SK-N-SH (cell line): ENCODE measurements around the gene CLCA4. TPM values are rescaled to one million over a fixed set of nuclear protein-coding genes. Genes with fewer than 3 reads are reported as not detected.

Experiments used
- CTCF ChIA-PET: fragments of 300-600, 350-600 bp; formaldehyde crosslinking; extraction: SDS; loops from one replicate; lab custom pipeline; 2021; lab: Yijun Ruan, JAX
- POLR2A ChIA-PET: fragments of 350-600 bp; sonication (Branson Sonifier 250); formaldehyde crosslinking; extraction: SDS; loops from one replicate; lab custom pipeline; 2020; ENCODE audit warnings: antibody characterized with exemption, inconsistent platforms; lab: Yijun Ruan, JAX
- DNase-seq: peaks from one replicate; pipeline ENCODE4 v3.0.0; 2012
- H2AFZ ChIP-seq: fragments of 200-600 bp; sonication (generic); 2 replicates; pipeline ENCODE4 v1.8.1; 2016; ENCODE audit warnings: antibody characterized with exemption, mild to moderate bottlenecking, low read depth
- H3F3A ChIP-seq: fragments of 200-600 bp; sonication (generic); replicated peaks from 2 replicates; pipeline ENCODE3; 2016; ENCODE audit warnings: antibody characterized with exemption, mild to moderate bottlenecking; ENCODE audit not compliant: insufficient read depth
- H3K27ac ChIP-seq, 2 experiments: fragments of 200-500 bp in 1 of 2; fragments of 200-600 bp in 1 of 2; sonication (Bioruptor generic) in 1 of 2; sonication (generic), shearing (Covaris generic) in 1 of 2; 2 replicates each; pipeline versions ENCODE4 v1.5.1 to v1.6.1; 2014 to 2016; ENCODE audit warnings: low read depth in 2 of 2, inconsistent platforms in 1 of 2, low read length in 1 of 2, mild to moderate bottlenecking in 1 of 2, mixed read lengths in 1 of 2
- H3K27me3 ChIP-seq: fragments of 200-600 bp; sonication (generic), shearing (Covaris generic); 2 replicates; pipeline ENCODE4 v1.6.1; 2016; ENCODE audit warnings: mixed run types; ENCODE audit not compliant: insufficient read depth
- H3K36me3 ChIP-seq, 2 experiments: fragments of 200-500 bp in 1 of 2; fragments of 200-600 bp in 1 of 2; sonication (Bioruptor generic) in 1 of 2; sonication (generic) in 1 of 2; replicated peaks in 1 of 2; 2 replicates each; pipeline versions ENCODE3 to v1.5.1; 2014 to 2016; ENCODE audit warnings: low read length in 1 of 2, mild to moderate bottlenecking in 1 of 2; ENCODE audit not compliant: insufficient read depth in 2 of 2, control insufficient read depth in 1 of 2
- H3K4me1 ChIP-seq, 2 experiments: fragments of 200-500 bp in 1 of 2; fragments of 200-600 bp in 1 of 2; sonication (Bioruptor generic) in 1 of 2; sonication (generic), shearing (Covaris generic) in 1 of 2; 2 replicates each; pipeline versions ENCODE4 v1.5.1 to v1.6.1; 2014 to 2016; ENCODE audit warnings: low read depth in 1 of 2, low read length in 1 of 2, mixed run types in 1 of 2; ENCODE audit not compliant: insufficient read depth in 2 of 2, control insufficient read depth in 1 of 2
- H3K4me2 ChIP-seq: fragments of 200-600 bp; sonication (generic), shearing (Covaris generic); 2 replicates; pipeline ENCODE4 v1.6.1; 2017; ENCODE audit warnings: mixed run types
- H3K4me3 ChIP-seq, 2 experiments: fragments of 200-500 bp in 1 of 2; fragments of 200-600 bp in 1 of 2; sonication (Bioruptor generic) in 1 of 2; sonication (generic), shearing (Covaris generic) in 1 of 2; 2 replicates each; pipeline versions ENCODE4 v1.5.1 to v1.8.1; 2014 to 2016; ENCODE audit warnings: low read depth in 2 of 2, inconsistent platforms in 1 of 2, low read length in 1 of 2, mild to moderate bottlenecking in 1 of 2, mixed read lengths in 1 of 2, moderate library complexity in 1 of 2
- H3K79me2 ChIP-seq: fragments of 200-600 bp; sonication (generic); 2 replicates; pipeline ENCODE4 v1.8.1; 2017; ENCODE audit warnings: mild to moderate bottlenecking; ENCODE audit not compliant: insufficient read depth
- H3K9ac ChIP-seq: fragments of 200-600 bp; sonication (generic); 2 replicates; pipeline ENCODE4 v1.6.1; 2017; ENCODE audit warnings: mixed run types
- H3K9me2 ChIP-seq: fragments of 200-600 bp; sonication (generic); 2 replicates; pipeline ENCODE4 v1.6.1; 2017; ENCODE audit warnings: mixed run types
- H3K9me3 ChIP-seq: fragments of 200-600 bp; sonication (generic); 2 replicates; pipeline ENCODE4 v1.6.1; 2017; ENCODE audit warnings: mixed run types, mild to moderate bottlenecking, moderate library complexity
- H4K20me1 ChIP-seq: fragments of 200-600 bp; sonication (generic); 2 replicates; pipeline ENCODE4 v1.6.1; 2017; ENCODE audit warnings: mild to moderate bottlenecking, mixed run types; ENCODE audit not compliant: insufficient read depth
- CHD2 ChIP-seq: fragments of 150-350 bp; IDR thresholded peaks from 2 replicates; pipeline ENCODE4 v1.6.1; 2018; ENCODE audit warnings: low read length; ENCODE audit not compliant: partially characterized antibody
- EZH2phosphoT487 ChIP-seq: fragments of 200-600 bp; sonication (generic); IDR thresholded peaks from 2 replicates; pipeline ENCODE4 v1.6.1; 2017; ENCODE audit warnings: low read depth, mixed run types, mild to moderate bottlenecking, antibody characterized with exemption, moderate library complexity, borderline replicate concordance
- FOSL2 ChIP-seq: IDR thresholded peaks from 2 replicates; pipeline ENCODE4 v1.4.0; 2012; ENCODE audit warnings: low read depth, mild to moderate bottlenecking, moderate library complexity, borderline replicate concordance
- FOXJ3 ChIP-seq: sonication (generic); formaldehyde crosslinking; IDR thresholded peaks from 2 replicates; pipeline ENCODE4 v1.5.1; 2020; ENCODE audit warnings: mild to moderate bottlenecking, missing genetic modification reagents
- FOXM1 ChIP-seq: IDR thresholded peaks from 2 replicates; pipeline ENCODE4 v1.4.0; 2012; ENCODE audit warnings: low read depth, mild to moderate bottlenecking
- GATA2 ChIP-seq: sonication (generic); formaldehyde crosslinking; IDR thresholded peaks from 2 replicates; pipeline ENCODE4 v1.5.0; 2020; ENCODE audit warnings: mild to moderate bottlenecking, missing genetic modification reagents
- POLR2AphosphoS5 ChIP-seq: IDR thresholded peaks from 2 replicates; pipeline ENCODE4 v1.6.1; 2012; ENCODE audit warnings: low read depth, low read length
- REST ChIP-seq: IDR thresholded peaks from 2 replicates; pipeline ENCODE4 v1.6.1; 2012; ENCODE audit warnings: mild to moderate bottlenecking, low read depth, low read length, moderate library complexity
- SMC3 ChIP-seq: IDR thresholded peaks from 2 replicates; pipeline ENCODE4 v1.6.1; 2012; ENCODE audit warnings: low read depth, low read length, improper control_type of control experiment
- TAF1 ChIP-seq: IDR thresholded peaks from 2 replicates; pipeline ENCODE4 v1.6.1; 2012; ENCODE audit warnings: low read depth, mild to moderate bottlenecking, low read length, moderate library complexity, borderline replicate concordance
- TEAD4 ChIP-seq: IDR thresholded peaks from 2 replicates; pipeline ENCODE4 v1.4.0; 2012; ENCODE audit warnings: mild to moderate bottlenecking, borderline replicate concordance; ENCODE audit not compliant: insufficient read depth
- USF2 ChIP-seq: fragments of 150-350 bp; IDR thresholded peaks from 2 replicates; pipeline ENCODE4 v1.6.1; 2017; ENCODE audit warnings: antibody characterized with exemption, low read length, low read depth, borderline replicate concordance
- YY1 ChIP-seq: IDR thresholded peaks from 2 replicates; pipeline ENCODE4 v1.4.0; 2012; ENCODE audit warnings: low read depth, mild to moderate bottlenecking
- ZBTB33 ChIP-seq: IDR thresholded peaks from 2 replicates; pipeline ENCODE4 v1.4.0; 2012; ENCODE audit warnings: low read depth, borderline replicate concordance
- polyA plus RNA-seq, 3 experiments: library from polyadenylated mRNA; depleted of rRNA; stranded (reverse); fragments of >200 nt; gene quantifications; 2 replicates each; pipeline ENCODE4 v1.2.3, GENCODE V29; 2012

CLCA4 gene
- polyA plus RNA-seq, 1 of the 3 experiments (the other 2 are of a cell fraction): not detected

DNA sequence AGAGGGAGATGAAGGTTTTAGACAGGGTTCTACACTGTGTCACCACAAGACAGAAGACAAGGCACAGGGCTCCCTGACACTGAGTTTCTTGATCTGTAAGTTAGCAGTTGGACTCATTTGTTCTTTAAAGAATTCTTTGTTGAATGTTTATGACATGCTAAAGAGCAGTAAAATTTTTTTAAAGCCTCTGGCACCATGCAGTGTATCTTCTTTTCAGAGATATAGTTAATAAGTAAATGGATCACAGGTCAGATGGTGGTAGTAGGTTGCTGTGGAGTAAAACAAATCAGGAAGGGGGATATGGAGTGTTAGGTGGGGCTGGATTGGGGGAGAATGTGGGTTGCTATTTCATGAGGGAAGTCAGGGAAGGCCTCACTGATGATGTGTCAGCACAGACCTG, 2.0 kb downstream of the CLCA4 start:
- ChIA-PET CTCF (no interaction called here), POLR2A (no interaction called here)
- Histone ChIP-seq H3K36me3 (no peaks in the 10 kb centered on the region), H4K20me1 (no peaks in the 10 kb centered on the region), H3K27me3 (no peaks in the 10 kb centered on the region), H3K9me3 (no peaks in the 10 kb centered on the region), H3K4me3 (no peak overlapping the region), H3K79me2 (no peaks in the 10 kb centered on the region), H3K9me2 (no peaks in the 10 kb centered on the region), H2AFZ (no peak overlapping the region), H3F3A (no peaks in the 10 kb centered on the region), H3K9ac (no peak overlapping the region), H3K27ac (no peak overlapping the region), H3K4me2 (no peak overlapping the region), H3K4me1 (no peaks in the 10 kb centered on the region)
- no peak for DNase-seq
- TF ChIP-seq CHD2 (no peak), ZBTB33 (no peak), USF2 (no peak), YY1 (no peak), TEAD4 (no peak), GATA2 (CRISPR knock-in tag) (no peak), FOXJ3 (CRISPR knock-in tag) (no peak), FOSL2 (no peak), EZH2phosphoT487 (no peak), FOXM1 (no peak), POLR2AphosphoS5 (no peak), SMC3 (no peak), REST (no peak), TAF1 (no peak)
